ENCODE data around the gene GGN.

DNA sequence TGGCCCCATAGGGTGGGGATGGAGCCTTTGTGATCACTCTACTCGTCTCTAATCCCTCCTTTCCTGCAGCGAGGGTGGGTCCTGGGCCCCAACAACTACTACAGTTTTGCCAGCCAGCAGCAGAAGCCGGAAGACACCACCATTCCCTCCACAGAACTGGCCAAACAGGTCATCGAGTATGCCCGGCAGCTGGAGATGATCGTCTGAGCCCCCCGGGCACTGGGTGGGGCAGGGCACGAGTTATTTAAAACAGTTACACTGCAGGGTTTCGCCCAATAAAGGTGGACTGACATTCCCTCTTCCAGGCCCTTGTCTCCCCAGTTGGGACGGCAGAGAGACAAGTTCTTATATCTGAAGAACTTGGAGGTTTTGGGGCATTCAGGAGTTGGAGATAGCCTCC is 4.7 kb downstream of the GGN start:
- TF ChIP-seq, protein P1, sequence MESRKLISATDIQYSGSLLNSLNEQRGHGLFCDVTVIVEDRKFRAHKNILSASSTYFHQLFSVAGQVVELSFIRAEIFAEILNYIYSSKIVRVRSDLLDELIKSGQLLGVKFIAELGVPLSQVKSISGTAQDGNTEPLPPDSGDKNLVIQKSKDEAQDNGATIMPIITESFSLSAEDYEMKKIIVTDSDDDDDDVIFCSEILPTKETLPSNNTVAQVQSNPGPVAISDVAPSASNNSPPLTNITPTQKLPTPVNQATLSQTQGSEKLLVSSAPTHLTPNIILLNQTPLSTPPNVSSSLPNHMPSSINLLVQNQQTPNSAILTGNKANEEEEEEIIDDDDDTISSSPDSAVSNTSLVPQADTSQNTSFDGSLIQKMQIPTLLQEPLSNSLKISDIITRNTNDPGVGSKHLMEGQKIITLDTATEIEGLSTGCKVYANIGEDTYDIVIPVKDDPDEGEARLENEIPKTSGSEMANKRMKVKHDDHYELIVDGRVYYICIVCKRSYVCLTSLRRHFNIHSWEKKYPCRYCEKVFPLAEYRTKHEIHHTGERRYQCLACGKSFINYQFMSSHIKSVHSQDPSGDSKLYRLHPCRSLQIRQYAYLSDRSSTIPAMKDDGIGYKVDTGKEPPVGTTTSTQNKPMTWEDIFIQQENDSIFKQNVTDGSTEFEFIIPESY (IDR thresholded peaks at IDR 0.05; ENCODE audit: borderline replicate concordance, low read depth): no peak
- TF ChIP-seq GABPA (IDR thresholded peaks at IDR 0.05; ENCODE audit: low read depth): no peak
- no peak for TF ChIP-seq TAF1 (IDR thresholded peaks at IDR 0.05; ENCODE audit: borderline replicate concordance, low read depth, low read length)
- TF ChIP-seq EP300 (IDR thresholded peaks at IDR 0.05; ENCODE audit: borderline replicate concordance in 1 of 2, low read depth in 1 of 2, low read length in 1 of 2): no peak

Data from SK-N-SH (cell line).